GM18508 (cell line): ENCODE data around the gene CLSTN2.

Experiments
- ATAC-seq: cut with Tn5 transposase; IDR thresholded peaks from one replicate; pipeline ENCODE4 v1.9.1; 2021; ENCODE audit warnings: moderate number of reproducible peaks; ENCODE audit not compliant: insufficient read depth, unreplicated experiment

The CLSTN2 gene

DNA sequence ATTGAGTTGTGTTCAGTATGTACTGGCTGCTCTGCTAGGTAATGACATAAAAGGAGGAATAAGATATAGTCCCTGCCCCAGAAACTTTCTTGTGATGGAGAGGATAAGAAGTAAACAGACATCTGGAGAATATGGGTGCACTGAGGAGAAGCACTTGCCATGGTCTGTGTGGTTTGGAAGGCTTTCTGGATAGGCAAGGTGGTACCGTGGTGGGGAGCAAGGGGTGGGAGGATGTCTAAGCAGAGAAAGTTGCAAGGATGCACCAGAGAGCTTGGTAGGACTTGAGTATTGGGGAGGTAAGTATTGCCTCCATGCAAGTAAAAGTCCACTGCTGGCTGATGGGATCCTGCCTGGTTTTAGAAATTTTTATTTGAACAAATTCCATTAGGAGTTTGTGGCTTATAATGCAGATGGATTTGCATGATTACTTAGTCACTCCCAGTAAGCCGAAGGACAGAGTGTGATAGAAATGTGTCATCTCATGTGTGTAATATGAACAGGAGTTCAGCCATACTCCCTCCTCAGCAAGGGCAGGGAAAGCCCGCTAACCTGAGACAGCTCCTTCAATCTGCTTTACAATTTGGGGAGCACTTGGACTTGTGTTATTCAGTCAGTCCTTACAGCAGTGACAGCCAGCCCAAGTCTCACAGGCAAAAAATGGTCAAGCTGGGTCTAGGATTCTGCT lies 53.6 kb downstream of the CLSTN2 start:
- ATAC-seq: no peak

- no peak for ATAC-seq
Measured at GRCh38 chr3:139994891-139995290, 59.9 kb downstream of the CLSTN2 start.

DNA sequence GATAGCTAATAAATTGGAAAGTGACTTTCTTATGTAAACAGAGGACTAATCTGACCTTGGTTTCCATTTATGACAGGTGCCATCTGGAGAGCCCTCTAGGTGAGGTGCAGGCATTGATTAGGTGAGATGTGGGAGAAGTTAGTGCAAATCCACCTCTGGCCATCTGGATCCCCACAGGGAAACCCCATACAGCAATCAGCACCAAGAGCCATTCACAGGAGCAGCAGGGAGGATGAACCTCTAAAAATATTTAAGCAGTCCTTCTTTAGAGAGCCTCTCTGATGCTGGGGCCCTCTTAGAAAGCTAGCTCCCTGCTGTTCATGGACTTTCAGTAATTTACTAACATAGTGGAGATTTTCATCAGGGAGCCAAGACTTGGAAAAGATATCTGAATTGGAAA lies 69.3 kb downstream of the CLSTN2 start:
- no peak for ATAC-seq

GRCh38 chr3:140006331-140006730 lies 71.3 kb downstream of the CLSTN2 start:
- no peak for ATAC-seq

DNA sequence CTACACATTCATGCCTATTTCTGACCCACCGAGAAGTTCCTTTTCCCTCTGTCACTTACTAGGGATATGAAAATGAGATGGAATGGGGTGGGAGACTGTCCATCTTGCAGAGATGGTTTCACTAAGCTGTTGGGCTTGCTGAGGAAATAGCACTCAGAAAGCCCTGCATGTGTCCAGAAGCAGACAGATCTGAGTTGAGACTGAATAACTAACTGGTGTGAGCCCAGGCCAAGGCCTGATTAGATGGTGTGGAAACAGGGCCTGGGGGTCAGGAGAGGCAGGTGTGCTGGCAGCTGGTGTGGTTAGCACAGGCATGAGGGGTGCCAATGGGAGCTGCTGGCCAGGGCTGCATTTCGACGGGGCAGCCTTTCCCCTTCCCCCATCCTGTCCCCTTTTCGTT lies 72.1 kb downstream of the CLSTN2 start:
- ATAC-seq: no peak

- no peak for ATAC-seq
Measured at GRCh38 chr3:140007911-140008869, 73.2 kb downstream of the CLSTN2 start.

DNA sequence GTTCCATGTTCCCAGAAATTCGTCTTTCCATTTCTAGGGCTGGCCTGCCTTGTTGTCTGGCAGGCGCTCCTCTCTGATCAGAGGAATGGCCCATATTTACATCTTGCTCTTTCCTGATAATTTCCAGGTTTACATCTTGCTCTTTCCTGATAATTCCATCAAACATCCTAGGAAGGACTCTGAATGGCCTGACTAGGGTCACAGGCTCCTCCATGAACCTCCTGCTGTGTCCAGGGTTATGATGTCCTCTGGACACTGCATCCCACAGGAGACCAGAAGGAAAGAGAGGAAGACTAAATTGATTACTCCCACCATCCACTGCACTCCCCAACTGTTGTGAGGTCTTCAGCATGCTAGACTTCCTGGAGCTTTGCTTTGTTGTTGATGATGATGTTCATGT lies 75.4 kb downstream of the CLSTN2 start:
- no peak for ATAC-seq

DNA sequence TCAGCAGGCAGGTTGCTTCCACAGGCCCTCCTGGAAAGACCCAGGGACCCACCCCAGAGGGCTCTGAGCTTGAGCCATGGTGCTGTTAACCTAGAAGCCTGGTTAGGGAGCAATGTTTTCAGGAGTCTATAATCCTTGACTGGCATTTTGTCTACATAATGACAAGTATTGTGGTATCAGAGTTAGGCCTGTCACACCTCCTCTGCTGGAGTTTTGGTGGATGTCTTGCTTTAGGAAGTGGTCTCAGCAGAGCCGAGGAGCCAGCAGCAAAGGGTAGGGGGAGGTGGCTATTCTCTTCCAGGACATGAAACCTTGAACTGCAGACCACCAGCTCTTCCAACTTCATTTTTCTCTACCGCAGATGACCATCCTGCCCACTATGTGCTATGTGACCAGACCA lies 76.1 kb downstream of the CLSTN2 start:
- ATAC-seq: no peak

DNA sequence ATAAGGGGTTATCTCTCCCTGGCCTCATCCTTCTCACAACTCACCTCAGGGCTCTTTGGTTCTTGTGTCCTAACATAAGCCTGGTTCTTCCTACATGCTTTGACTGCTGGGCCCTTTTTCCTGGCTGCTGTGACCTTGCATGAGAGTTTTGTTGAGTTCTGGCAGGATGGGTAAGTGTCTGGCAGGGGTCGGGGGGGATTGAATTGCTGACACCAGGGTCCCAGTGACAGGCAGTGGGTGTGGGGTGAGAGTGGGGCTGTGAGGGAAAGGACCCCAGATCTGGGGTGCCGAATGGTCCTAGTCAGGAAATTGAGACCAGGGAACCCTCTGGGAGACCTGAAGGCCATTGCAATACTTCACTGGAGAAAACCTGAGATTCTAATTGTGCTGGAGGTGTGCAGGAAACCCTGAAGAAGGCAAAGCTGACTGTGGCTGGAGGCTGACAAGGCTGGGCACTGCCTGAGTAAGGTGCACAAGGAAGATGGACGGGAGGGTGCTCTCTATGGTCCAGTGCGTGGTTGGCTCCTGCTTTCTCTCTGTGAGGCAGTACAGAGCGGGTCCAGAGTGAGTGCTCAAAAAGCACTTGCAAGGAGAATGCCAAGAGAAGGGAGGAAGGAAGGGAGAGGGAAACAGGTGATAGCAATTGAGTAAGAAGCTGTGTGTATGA lies 76.8 kb downstream of the CLSTN2 start:
- ATAC-seq: no peak

DNA sequence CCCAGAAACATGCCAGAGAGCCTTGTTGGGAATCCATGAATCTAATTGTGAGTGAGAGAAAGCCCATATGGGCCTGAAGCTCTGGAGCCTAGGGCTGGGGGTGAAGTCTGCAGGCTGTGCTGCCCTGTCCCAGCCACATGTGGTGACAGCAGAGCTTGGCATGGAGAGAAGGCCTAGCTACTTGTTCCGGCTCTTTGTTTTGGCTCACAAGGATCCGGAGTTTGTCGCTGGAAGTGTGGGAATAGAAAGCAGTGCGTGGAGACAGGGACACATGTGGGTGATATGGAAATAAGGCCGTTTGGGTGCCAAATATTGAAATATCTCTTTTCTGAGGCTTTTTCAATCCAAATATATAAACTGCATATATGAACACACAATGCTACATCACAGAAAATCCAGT lies 78.2 kb downstream of the CLSTN2 start:
- no peak for ATAC-seq

- ATAC-seq: no peak
Measured at GRCh38 chr3:140014831-140015495, 80.0 kb downstream of the CLSTN2 start.

- no peak for ATAC-seq
Measured at GRCh38 chr3:140015741-140016140, 80.8 kb downstream of the CLSTN2 start.

GRCh38 chr3:140018556-140018955 lies 83.6 kb downstream of the CLSTN2 start:
- ATAC-seq: no peak

DNA sequence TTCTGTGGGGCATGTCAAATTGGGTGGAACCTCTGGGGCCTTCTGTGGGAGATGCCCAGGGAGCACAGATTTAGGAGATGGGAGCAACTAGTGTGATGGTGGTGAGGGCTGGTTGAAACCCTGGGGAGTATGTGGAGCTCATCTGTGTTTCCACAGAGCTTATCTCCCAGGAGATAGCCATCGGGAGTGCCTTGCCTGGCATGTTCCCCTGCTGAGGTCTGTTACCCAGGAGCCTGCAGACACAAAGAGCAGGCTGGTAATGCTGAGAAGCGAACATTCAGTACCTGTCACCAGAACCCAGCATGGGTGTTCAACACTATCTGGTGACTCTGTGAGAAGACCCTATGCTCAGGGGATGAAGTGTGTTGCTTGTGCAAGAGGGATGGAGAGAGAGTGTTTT lies 85.0 kb downstream of the CLSTN2 start:
- ATAC-seq: no peak

- ATAC-seq: no peak
Measured at GRCh38 chr3:140020541-140020940, 85.6 kb downstream of the CLSTN2 start.

GRCh38 chr3:140021269-140021668 lies 86.3 kb downstream of the CLSTN2 start:
- no peak for ATAC-seq

DNA sequence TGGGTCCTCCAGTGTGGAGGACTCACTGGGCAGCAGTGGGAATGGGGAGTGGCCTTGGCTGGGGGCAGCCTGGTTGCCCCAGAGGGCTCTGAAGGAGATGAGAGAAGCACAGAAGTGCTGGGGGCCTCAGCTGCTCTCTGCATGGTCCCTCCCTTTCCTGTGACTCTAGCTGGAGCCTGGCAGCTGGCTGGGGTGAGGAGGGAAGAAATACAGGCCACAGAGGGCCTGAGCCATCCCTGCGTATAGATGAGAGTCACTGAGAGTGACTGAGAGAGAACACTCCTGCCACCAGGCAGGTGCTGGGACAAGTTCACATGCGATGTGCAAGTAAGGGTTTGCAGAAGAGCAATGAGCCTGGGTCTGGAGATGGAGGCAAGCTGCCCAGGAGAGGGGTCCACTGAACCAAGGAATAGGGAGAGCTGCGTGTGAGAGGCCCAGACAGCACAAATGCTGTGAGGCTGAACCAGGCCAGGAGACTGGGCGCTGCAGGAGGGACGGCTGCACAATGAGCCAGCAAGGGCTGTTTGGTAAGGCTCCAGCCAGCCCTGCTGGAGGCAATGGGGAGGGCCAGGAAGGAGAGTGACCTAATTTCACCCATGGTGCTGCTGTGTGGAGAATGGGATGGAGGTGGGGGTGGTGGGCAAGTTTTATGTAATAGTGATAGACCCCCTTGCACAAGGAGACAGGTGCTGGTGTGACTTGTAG lies 87.2 kb downstream of the CLSTN2 start:
- ATAC-seq: no peak

- ATAC-seq: no peak
Measured at GRCh38 chr3:140023616-140024530, 88.9 kb downstream of the CLSTN2 start.

- ATAC-seq: no peak
Measured at GRCh38 chr3:140031170-140031569, 96.2 kb downstream of the CLSTN2 start.
